Esophagus muscularis mucosa (tissue), 4 donors: ENCODE results near the gene TMEM117.

ENCODE experiments used
- EP300 ChIP-seq: sonication (generic); formaldehyde crosslinking; IDR thresholded peaks from one replicate; pipeline ENCODE4 v1.6.1; 2017; ENCODE audit warnings: antibody characterized with exemption
- POLR2A ChIP-seq: fragments of 450-650 bp; IDR thresholded peaks from one replicate; pipeline ENCODE4 v1.6.1; 2017; ENCODE audit warnings: antibody characterized with exemption, moderate library complexity, mild to moderate bottlenecking, low read depth
- POLR2AphosphoS5 ChIP-seq, 2 donors: sonication (generic); formaldehyde crosslinking; IDR thresholded peaks; one replicate each; pipeline ENCODE4 v1.6.1; 2017; ENCODE audit warnings: antibody characterized with exemption in 2 of 2
- TF ChIP-seq, protein P1 (sequence below), 3 experiments: fragments of 200-600 bp in 2 of 3; fragments of 450-650 bp in 1 of 3; sonication (generic) in 2 of 3; IDR thresholded peaks; one replicate each; pipeline ENCODE4 v1.5.1; 2017 to 2019; ENCODE audit warnings: antibody characterized with exemption in 3 of 3, mild to moderate bottlenecking in 2 of 3, moderate library complexity in 1 of 3

DNA sequence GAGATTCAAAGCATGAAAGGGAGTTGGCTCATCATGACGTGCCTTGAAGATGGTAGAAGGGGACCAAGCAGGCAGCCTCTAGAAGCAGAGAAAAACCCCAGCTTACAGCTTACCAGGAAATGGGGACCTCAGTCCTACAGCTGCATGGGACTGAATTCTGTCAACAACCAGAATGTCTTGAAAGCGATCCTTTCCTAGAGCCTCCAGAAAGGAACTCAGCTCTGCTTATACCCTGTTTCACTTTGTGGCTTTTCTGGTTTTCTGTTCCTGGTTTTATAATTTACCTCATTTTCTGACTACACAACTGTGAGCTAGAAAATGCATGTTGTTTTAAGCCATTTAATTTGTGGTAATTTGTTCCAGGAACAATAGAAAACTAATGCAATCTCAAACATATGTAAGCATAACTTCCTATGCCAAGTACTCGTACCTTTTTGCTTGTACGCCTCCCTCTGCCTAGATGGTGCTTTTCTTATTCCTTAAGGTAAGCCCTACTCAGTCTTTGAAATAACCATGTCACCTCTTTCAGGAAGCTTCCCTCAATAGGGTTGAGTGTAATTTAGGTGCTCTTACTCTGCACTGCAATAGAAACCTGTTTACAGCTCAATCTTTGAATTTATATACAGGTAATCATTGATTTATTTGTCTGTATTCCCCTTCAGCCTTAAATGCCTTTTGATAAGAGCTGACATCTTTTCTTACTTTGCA lies 348.8 kb downstream of the TMEM117 start:
- TF ChIP-seq, protein P1, sequence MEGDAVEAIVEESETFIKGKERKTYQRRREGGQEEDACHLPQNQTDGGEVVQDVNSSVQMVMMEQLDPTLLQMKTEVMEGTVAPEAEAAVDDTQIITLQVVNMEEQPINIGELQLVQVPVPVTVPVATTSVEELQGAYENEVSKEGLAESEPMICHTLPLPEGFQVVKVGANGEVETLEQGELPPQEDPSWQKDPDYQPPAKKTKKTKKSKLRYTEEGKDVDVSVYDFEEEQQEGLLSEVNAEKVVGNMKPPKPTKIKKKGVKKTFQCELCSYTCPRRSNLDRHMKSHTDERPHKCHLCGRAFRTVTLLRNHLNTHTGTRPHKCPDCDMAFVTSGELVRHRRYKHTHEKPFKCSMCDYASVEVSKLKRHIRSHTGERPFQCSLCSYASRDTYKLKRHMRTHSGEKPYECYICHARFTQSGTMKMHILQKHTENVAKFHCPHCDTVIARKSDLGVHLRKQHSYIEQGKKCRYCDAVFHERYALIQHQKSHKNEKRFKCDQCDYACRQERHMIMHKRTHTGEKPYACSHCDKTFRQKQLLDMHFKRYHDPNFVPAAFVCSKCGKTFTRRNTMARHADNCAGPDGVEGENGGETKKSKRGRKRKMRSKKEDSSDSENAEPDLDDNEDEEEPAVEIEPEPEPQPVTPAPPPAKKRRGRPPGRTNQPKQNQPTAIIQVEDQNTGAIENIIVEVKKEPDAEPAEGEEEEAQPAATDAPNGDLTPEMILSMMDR (IDR thresholded peaks at IDR 0.05) = no peak
- TF ChIP-seq POLR2AphosphoS5 (IDR thresholded peaks at IDR 0.05) (no peak), POLR2A (no peak), EP300 (no peak)
